Caki2 (cell line): ENCODE data around the gene NRG3. TPM values are rescaled to one million over a fixed set of nuclear protein-coding genes. Genes with fewer than 3 reads are reported as not detected.

Experiments
- DNase-seq: peaks from one replicate; pipeline ENCODE4 v3.0.0-alpha.2; 2015; ENCODE audit warnings: low read depth
- in situ Hi-C: cut with HindIII; loops from 2 replicates; pipeline ENCODE4 v1.10.0; 2016; ENCODE audit warnings: low sequenced_read_pairs, low pct_unique_long_range_greater_than_20kb, mixed read lengths
- total RNA-seq: library from RNA; depleted of rRNA; stranded (reverse); fragments of >200 nt; shearing (Covaris generic); gene quantifications from 2 replicates; pipeline ENCODE4 v1.2.3, GENCODE V29; 2014; ENCODE audit warnings: low replicate concordance

NRG3 gene
- total RNA-seq, 1 experiment from 2014 or later: 0.95 TPM

GRCh38 chr10:82453678-82454293 lies 578.8 kb downstream of the NRG3 start:
- in situ Hi-C loops: no loop called here
- no peak for DNase-seq

DNA sequence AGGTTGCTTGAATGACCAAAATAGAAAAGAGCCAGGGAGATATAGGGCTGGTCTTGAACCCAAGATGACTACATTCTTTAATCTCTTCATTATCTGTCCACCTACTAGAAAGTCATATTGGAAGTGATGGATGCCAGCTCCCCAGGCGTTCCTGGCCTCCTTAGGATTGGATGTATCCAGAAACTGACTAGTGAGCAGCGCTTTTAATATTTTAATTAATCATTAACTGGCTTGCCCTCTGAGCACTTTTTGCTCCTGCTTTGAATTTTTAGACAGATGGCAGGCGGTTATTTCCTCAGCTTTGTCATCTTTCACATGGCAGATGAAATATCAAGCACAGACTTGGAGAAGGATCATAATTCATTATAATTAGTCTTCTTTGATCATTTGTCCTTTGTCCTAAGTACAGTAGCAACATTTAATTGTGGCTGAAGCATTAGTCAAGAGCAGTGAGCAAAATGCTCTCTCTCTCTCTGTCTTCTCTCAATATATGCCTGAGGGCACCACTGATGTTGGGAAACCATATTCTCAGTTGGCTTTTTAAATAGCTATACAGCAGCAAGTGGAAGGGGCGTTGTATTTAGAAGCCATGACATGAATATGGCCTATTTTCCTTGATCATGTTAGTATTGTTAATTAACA lies 588.0 kb downstream of the NRG3 start:
- in situ Hi-C loops: no loop called here
- DNase-seq: no peak

GRCh38 chr10:82463614-82464013 lies 588.6 kb downstream of the NRG3 start:
- in situ Hi-C loops: no loop called here

DNA sequence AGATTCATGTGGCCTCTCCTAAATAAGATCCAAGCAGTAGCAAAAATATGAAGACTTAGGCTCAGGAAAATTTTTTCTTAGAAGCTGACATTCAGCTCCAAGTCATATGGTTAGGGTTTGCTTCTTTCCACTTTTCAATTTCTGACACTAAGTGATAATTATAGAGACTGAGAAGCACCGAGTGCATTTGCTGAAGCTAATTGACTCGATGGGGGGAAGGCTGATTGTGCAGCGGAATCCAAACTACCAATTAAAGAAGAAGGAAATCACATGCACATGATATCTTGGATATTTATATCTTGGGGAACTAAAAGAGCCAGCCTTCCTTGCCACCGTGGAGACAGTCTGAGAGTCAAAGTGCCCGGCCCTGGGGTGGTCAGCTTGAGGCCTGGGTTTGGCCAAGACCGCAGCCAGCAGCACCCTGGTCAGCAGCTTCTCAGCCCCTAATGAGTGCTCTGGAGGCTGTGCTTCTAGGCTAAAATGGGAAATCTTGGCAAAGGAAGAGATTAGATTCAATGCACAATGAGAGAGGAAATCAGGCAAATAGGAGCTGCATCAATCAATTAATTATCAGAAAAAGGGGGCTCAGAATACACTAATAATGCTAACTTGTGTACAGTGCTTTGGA lies 589.3 kb downstream of the NRG3 start:
- no peak for DNase-seq
- in situ Hi-C loops: no loop called here

More at GRCh38 chr10:82463614-82464013, 588.6 kb downstream of the NRG3 start:
- no peak for DNase-seq

GRCh38 chr10:82464966-82465365 lies 590.0 kb downstream of the NRG3 start:
- in situ Hi-C loops: no loop called here
- DNase-seq: no peak

- in situ Hi-C loops: no loop called here
- DNase-seq: no peak
These were observed 593.5 kb downstream of the NRG3 start for GRCh38 chr10:82468453-82468852.

DNA sequence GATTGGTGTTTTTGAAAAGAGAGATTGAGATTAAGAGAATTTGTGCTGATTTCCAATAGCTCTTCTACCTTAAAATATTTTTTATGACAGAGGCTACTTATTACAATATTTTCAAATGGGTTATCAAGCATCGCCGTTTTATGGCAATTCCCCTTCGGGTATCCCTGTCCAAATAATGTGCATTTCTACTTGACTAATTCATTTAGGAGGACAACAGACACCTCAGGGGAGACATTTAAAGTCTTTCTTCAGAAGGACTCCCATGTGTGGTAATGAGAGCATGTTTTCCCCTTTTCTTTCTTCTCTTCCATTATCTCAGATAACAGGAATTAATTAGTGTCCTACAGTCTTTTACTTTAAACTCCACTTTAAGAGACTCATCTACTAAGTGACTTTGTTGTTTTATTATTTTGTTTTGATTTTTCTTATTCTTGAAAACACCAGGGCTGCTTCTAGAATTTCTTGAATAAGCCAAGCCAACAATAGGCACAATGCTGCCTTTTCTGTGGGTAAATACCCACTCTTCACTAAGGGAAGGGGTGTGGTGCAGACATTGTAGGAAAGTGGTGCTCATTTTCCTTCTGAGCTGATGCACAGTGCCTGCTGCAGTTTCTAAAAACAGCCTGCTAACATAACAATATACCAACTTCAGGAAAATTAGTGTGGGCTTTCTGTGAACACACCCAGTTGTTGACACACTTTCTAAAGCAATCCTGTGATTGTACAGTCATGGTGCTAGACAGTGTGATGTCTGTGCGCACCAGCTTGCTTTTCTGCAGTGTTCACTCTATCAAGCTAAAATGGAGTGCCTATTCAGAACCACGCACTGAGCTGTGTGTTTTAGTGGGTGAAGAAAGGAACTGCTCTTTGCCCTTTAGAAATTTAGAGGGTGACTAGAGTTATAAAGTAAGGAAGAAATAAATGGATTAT lies 597.7 kb downstream of the NRG3 start:
- no peak for DNase-seq

DNA sequence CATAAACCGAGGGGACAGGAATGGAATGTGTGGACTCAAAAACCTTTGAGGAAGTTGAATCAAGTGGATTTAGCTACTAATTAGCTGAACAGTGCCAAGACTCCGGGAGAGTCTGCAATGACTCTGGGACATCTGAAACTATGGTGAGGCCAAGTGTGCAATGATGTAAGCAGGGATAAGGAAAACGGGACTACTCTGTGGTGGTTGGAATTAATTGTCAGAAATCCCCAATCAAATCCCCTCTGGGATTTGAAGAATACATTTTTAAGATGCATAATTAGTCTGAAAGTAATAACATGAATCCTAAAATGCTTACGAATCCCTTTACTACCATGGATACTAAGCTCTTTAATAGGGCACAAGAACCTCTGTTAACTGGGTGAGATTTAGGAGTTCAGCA lies 602.8 kb downstream of the NRG3 start:
- no peak for DNase-seq
- in situ Hi-C loops: no loop called here

More for the DNA sequence above, 597.7 kb downstream of the NRG3 start:
- in situ Hi-C loops: no loop called here

- DNase-seq: no peak
- in situ Hi-C loops: no loop called here
These were observed 617.7 kb downstream of the NRG3 start for GRCh38 chr10:82492647-82493046.

DNA sequence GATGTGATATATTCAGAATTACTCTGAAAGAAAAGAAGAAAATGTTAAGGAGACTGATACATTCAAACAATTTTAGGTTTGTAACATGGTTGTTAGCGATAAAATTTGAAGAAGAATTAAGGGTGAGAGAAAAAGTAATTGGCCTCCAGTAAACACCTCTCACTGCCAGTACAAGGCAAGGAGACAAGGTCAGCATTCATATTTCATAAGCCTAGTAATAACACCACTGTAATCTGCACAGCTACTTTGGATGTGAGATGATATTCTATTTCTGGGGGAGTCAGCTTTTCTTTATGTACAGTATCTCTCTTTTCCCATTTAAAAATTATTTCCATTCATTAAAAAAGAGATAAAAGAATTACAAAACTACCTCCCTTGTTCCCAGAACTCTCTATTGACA lies 621.1 kb downstream of the NRG3 start:
- in situ Hi-C loops: no loop called here
- no peak for DNase-seq

- in situ Hi-C loops: no loop called here
- DNase-seq: no peak
These were observed 622.4 kb downstream of the NRG3 start for GRCh38 chr10:82497439-82497838.

- DNase-seq: no peak
- in situ Hi-C loops: no loop called here
These were observed 624.0 kb downstream of the NRG3 start for GRCh38 chr10:82498976-82499375.

DNA sequence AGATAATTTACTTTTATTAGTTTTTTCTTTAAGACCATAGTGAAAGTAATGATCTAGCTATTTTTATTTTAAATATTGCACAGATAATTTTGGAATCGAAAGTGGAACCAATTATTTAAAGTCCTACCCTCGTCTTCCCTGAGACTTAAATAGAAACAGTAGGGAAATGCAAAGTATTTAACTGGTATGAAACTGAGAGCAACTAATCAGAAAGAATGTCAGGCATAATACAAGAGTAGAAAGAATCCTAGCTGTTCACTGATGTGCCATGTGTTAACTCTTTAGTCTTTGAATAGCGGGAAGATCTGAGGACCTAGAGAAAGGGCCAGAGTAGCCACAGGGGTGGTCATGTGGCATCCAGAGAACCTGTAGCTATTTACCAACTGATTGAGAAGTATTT lies 630.0 kb downstream of the NRG3 start:
- in situ Hi-C loops: no loop called here

DNA sequence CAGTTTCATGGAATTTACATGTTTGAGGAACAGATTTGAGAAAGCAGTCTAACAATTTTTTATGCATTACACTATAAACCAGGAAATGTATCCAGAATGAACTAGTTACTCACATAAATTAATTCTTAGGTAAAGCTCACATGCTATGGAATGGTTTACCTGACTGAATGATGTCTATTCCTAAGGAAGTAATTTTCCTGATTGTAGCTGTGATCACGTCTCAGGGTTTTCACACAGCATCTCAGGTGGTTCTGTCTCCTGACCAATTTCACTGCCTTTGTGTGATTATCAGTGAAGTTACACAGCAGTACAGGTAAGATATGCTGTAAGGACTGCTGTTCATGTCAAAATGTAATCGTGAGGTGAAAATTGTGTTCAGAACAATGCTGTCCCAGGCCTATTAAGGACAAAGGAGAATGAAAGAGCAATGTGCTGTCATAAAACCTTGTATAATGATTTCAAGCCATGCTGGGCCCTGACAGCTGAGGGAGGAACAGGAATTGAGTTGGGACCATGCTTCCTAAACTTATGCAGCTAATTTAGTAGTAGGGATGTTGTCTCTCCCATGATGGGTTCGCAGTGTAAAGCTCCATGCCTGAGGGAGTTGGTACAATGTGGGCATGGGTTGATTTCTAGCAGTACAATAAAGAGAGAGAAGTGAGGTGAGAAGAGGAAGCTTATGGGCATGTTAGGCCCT lies 631.8 kb downstream of the NRG3 start:
- DNase-seq: no peak
- in situ Hi-C loops: no loop called here

More for the DNA sequence above, 630.0 kb downstream of the NRG3 start:
- no peak for DNase-seq

GRCh38 chr10:82515256-82515655 lies 640.3 kb downstream of the NRG3 start:
- in situ Hi-C loops: no loop called here

DNA sequence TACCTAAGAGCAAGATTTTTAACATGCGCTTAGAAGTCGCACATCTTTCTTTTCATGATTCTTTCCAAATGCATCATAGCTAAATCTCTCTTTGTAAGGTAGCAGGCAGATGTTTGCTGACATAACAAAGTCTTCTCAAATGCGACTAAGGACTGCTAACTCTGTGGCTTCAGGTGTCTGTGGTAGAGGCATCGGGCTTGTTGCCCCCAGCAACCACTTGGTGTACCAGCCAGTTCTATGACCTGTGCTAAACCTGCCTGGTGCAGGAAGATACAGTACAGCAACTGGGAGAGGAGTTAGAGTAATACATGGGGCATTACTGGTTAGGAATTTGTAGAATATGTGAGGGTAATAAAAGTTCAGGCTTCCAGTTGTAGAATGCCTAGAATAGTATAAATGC lies 654.1 kb downstream of the NRG3 start:
- in situ Hi-C loops: no loop called here
- DNase-seq: no peak

More at GRCh38 chr10:82515256-82515655, 640.3 kb downstream of the NRG3 start:
- no peak for DNase-seq

DNA sequence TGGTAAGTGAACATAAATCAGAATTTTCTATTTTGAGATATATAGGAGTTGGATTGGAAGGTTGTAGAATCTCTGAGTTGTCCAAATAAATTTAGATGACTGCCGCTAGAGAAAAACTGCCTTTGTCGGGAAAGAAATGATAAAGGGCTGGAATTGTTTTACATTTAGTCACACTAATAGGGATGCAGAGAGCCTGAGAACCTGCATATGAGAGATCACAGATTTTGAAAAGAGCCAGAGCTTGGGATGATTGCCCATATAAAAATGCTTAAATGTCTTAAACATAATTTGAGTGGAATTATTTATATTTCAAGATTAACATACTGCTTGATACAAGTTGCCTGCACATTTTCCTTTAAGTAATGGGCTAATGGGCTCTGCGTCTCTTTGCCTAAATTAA lies 660.5 kb downstream of the NRG3 start:
- DNase-seq: no peak
- in situ Hi-C loops: no loop called here

- no peak for DNase-seq
- in situ Hi-C loops: no loop called here
These were observed 661.7 kb downstream of the NRG3 start for GRCh38 chr10:82536668-82537067.
